ENCODE results near the gene LRRC36.

Gene LRRC36

GRCh38 chr16:67294938-67295361 lies 31.7 kb upstream of the LRRC36 start:
- no peak for DNase-seq (ENCODE audit: low read depth, low spot score)

- DNase-seq (ENCODE audit: low read depth, low spot score) = no peak
These were observed 30.2 kb upstream of the LRRC36 start for GRCh38 chr16:67296420-67296819.

GRCh38 chr16:67298277-67298676 lies 28.3 kb upstream of the LRRC36 start:
- DNase-seq (ENCODE audit: low read depth, low spot score) = no peak

GRCh38 chr16:67299269-67299668 lies 27.3 kb upstream of the LRRC36 start:
- no peak for DNase-seq (ENCODE audit: low read depth, low spot score)

GRCh38 chr16:67301080-67301782 lies 25.4 kb upstream of the LRRC36 start:
- no peak for DNase-seq (ENCODE audit: low read depth, low spot score)

- DNase-seq (ENCODE audit: low read depth, low spot score) = no peak
These were observed 24.5 kb upstream of the LRRC36 start for GRCh38 chr16:67302076-67302475.

GRCh38 chr16:67302970-67303369 lies 23.6 kb upstream of the LRRC36 start:
- no peak for DNase-seq (ENCODE audit: low read depth, low spot score)

GRCh38 chr16:67304020-67304419 lies 22.6 kb upstream of the LRRC36 start:
- DNase-seq (ENCODE audit: low read depth, low spot score) = no peak

- no peak for DNase-seq (ENCODE audit: low read depth, low spot score)
These were observed 21.2 kb upstream of the LRRC36 start for GRCh38 chr16:67305216-67306071.

- DNase-seq (ENCODE audit: low read depth, low spot score) = no peak
These were observed 16.1 kb upstream of the LRRC36 start for GRCh38 chr16:67310561-67310960.

- DNase-seq (ENCODE audit: low read depth, low spot score) = peak; percentile 66
These were observed 14.8 kb upstream of the LRRC36 start for GRCh38 chr16:67311607-67312488.

- DNase-seq (ENCODE audit: low read depth, low spot score) = no peak
These were observed 13.9 kb upstream of the LRRC36 start for GRCh38 chr16:67312719-67313118.

- no peak for DNase-seq (ENCODE audit: low read depth, low spot score)
These were observed 8.8 kb upstream of the LRRC36 start for GRCh38 chr16:67317853-67318252.

GRCh38 chr16:67326115-67326471 lies 522 bp upstream of the LRRC36 start:
- no peak for DNase-seq (ENCODE audit: low read depth, low spot score)

- DNase-seq (ENCODE audit: low read depth, low spot score) = no peak
These were observed 1.1 kb downstream of the LRRC36 start for GRCh38 chr16:67327743-67328142.

GRCh38 chr16:67329901-67330300 lies 3.3 kb downstream of the LRRC36 start:
- no peak for DNase-seq (ENCODE audit: low read depth, low spot score)

GRCh38 chr16:67333315-67333714 lies 6.7 kb downstream of the LRRC36 start:
- no peak for DNase-seq (ENCODE audit: low read depth, low spot score)

- DNase-seq (ENCODE audit: low read depth, low spot score) = no peak
These were observed 9.5 kb downstream of the LRRC36 start for GRCh38 chr16:67336116-67336515.

GRCh38 chr16:67336648-67337047 lies 10.0 kb downstream of the LRRC36 start:
- no peak for DNase-seq (ENCODE audit: low read depth, low spot score)

- no peak for DNase-seq (ENCODE audit: low read depth, low spot score)
These were observed 12.8 kb downstream of the LRRC36 start for GRCh38 chr16:67339453-67339852.

GRCh38 chr16:67341250-67341649 lies 14.6 kb downstream of the LRRC36 start:
- no peak for DNase-seq (ENCODE audit: low read depth, low spot score)

GRCh38 chr16:67342616-67343015 lies 16.0 kb downstream of the LRRC36 start:
- DNase-seq (ENCODE audit: low read depth, low spot score) = no peak
